K562 (cell line): ENCODE results near the gene LEPROT. TPM values are rescaled to one million over a fixed set of nuclear protein-coding genes. Genes with fewer than 3 reads are reported as not detected.
A peak's percentile ranks its signal among the peaks of the same experiment; 100 is the strongest.

Experiments
- CSDE1 ChIP-seq, 2 experiments: fragments of 450-650 bp; IDR thresholded peaks; 2 replicates each; pipeline ENCODE4 v1.6.1; 2016; ENCODE audit warnings: mild to moderate bottlenecking in 1 of 2
- ILK ChIP-seq: fragments of 450-650 bp; IDR thresholded peaks from 2 replicates; pipeline ENCODE4 v1.6.1; 2016; ENCODE audit warnings: missing genetic modification characterization, low read depth, mild to moderate bottlenecking, missing compliant biosample characterization, moderate library complexity, borderline replicate concordance
- JUND ChIP-seq, 2 experiments: IDR thresholded peaks; 2 replicates in 1 of 2; 3 replicates in 1 of 2; pipeline ENCODE4 v1.6.1; 2011; ENCODE audit warnings: borderline replicate concordance in 2 of 2, low read depth in 2 of 2, low read length in 2 of 2, improper control_type of control experiment in 1 of 2, missing biosample characterization in 1 of 2, missing genetic modification characterization in 1 of 2, missing genetic modification reagents in 1 of 2
- KLF10 ChIP-seq: fragments of 250-450 bp; sonication (Bioruptor Pico); IDR thresholded peaks from 2 replicates; pipeline ENCODE4 v1.6.1; 2021; ENCODE audit warnings: matching md5 sums
- MECOM ChIP-seq: fragments of 250-450 bp; sonication (Bioruptor Pico); IDR thresholded peaks from 2 replicates; pipeline ENCODE4 v1.8.0; 2022; ENCODE audit warnings: inconsistent platforms
- PHB ChIP-seq: fragments of 250-450 bp; sonication (Bioruptor Pico); IDR thresholded peaks from 2 replicates; pipeline ENCODE4 v1.5.0; 2021
- PKNOX1 ChIP-seq: fragments of 450-650 bp; IDR thresholded peaks from 2 replicates; pipeline ENCODE4 v1.6.1; 2016
- RCOR1 ChIP-seq, 2 experiments: IDR thresholded peaks; 2 replicates each; pipeline ENCODE4 v1.6.1; 2012; ENCODE audit warnings: low read depth in 2 of 2, low read length in 2 of 2, borderline replicate concordance in 1 of 2, improper control_type of control experiment in 1 of 2
- RERE ChIP-seq: sonication (generic); formaldehyde crosslinking; IDR thresholded peaks from 2 replicates; pipeline ENCODE4 v1.8.0; 2023; ENCODE audit warnings: missing genetic modification reagents, mild to moderate bottlenecking, borderline replicate concordance
- SIRT6 ChIP-seq: IDR thresholded peaks from one replicate; pipeline ENCODE4 v1.6.1; 2012; ENCODE audit warnings: low read depth, mild to moderate bottlenecking, control low read depth, inconsistent platforms, low read length, moderate library complexity
- TBP ChIP-seq: optimal IDR thresholded peaks from 2 replicates; pipeline ENCODE3; 2011; ENCODE audit warnings: low read depth, low read length, improper control_type of control experiment
- ZNF445 ChIP-seq: fragments of 250-450 bp; sonication (Bioruptor Pico); IDR thresholded peaks from 2 replicates; pipeline ENCODE4 v1.4.0; 2020; ENCODE audit warnings: low read depth, mild to moderate bottlenecking, moderate library complexity
- ZNF449 ChIP-seq: fragments of 250-450 bp; sonication (Bioruptor Pico); IDR thresholded peaks from 2 replicates; pipeline ENCODE4 v1.8.0; 2022; ENCODE audit warnings: moderate library complexity, mild to moderate bottlenecking, inconsistent platforms
- ZNF77 ChIP-seq: fragments of 250-450 bp; sonication (Bioruptor Pico); IDR thresholded peaks from 2 replicates; pipeline ENCODE4 v1.5.0; 2020
- polyA plus RNA-seq, 8 experiments: library from polyadenylated mRNA; depleted of rRNA in 4 of 8; stranded (reverse) in 5 of 8; unstranded in 3 of 8; fragments of >200 nt; fragmentation: Nextera tagmentation in 2 of 8; fragmentation: Illumina TruSeq in 1 of 8; extraction: Ambion mirVana in 2 of 8; extraction: Trizol in 1 of 8; gene quantifications; 2 replicates each; pipeline versions ENCODE4 v1.2.1 to v1.2.3, GENCODE V29; 2011 to 2014; ENCODE audit warnings: inconsistent platforms in 1 of 8, missing spikeins in 1 of 8
- total RNA-seq, 7 experiments: library from RNA; depleted of rRNA in 6 of 7; stranded (reverse); fragments of >200 nt in 6 of 7; fragmentation: Illumina TruSeq in 2 of 7; extraction: Trizol in 2 of 7; gene quantifications; 2 replicates each; pipeline versions ENCODE4 v1.2.1 to v1.2.3, GENCODE V29; 2011 to 2021; ENCODE audit warnings: low replicate concordance in 1 of 7
- TF ChIP-seq, protein P1 (sequence below): fragments of 250-450 bp; sonication (Bioruptor Pico); IDR thresholded peaks from 2 replicates; pipeline ENCODE4 v1.6.1; 2021; ENCODE audit warnings: mild to moderate bottlenecking
- TF ChIP-seq, protein P2 (sequence below): sonication (generic); formaldehyde crosslinking; IDR thresholded peaks from 2 replicates; pipeline ENCODE4 v1.8.1; 2023; ENCODE audit warnings: mild to moderate bottlenecking, missing genetic modification reagents

The LEPROT gene
- total and polyA plus RNA-seq, 9 of the 15 experiments (the other 6 are each of a cell fraction or from before 2014, with no cell fraction given): 28.1 to 97.5 (median 45.8) TPM

DNA sequence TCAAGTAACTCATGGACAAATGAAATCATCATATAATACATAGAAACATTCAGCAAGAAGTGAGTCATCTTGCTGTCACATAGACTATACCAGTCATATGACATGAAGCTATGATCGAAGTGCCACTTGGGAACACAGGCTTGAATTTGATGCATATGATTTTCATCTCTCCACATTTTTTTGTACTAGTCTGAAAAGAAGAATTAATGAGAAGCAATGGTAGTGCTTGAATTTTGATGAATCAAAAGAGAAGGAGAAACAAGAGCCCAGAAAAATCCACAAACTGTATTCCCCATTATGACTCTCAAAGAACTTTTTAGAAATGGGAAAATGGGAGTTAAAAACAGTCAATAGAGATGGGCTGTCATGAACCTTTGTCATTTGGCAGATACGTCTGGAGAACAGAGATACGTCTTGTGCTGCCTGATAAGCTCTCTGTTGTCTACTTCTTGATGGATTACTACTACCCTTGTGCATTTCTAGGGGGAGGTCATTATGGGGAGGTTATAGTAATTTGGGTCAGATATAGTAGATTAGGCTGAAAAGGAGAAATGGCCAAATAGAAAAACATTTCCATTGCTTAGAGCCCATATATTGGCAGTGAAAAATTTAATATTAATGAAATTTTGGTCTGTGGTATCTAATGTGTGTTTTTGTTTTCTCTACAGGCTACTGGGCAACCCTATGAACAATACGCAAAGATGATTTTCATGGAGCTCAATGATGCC, 8.0 kb upstream of the LEPROT start (continued):
- TF ChIP-seq ZNF449 (CRISPR knock-in tag) (no peak), RCOR1 (IDR thresholded peaks at IDR 0.05; ENCODE audit: borderline replicate concordance in 1 of 2, low read depth in 2 of 2, low read length in 2 of 2) (peak; percentile 17 to 95; a peak in 3 of 4 replicates), ILK (tag) (no peak), KLF10 (0 out of 2 replicates have a peak, but pooled peaks have one; percentile 10), RERE (no peak), CSDE1 (IDR thresholded peaks at IDR 0.05) (no peak), PKNOX1 (peak; percentile 95), MECOM (CRISPR knock-in tag) (peak; percentile 83; the same call in 1 of the 2 replicates), TBP (no peak), SIRT6 (no peak), ZNF445 (CRISPR knock-in tag) (no peak), ZNF77 (CRISPR knock-in tag) (no peak), JUND (IDR thresholded peaks at IDR 0.05; ENCODE audit: borderline replicate concordance, low read depth, low read length) (peak; percentile 92), JUND (tag; IDR thresholded peaks at IDR 0.05; ENCODE audit: borderline replicate concordance, low read depth, low read length) (peak; percentile 96), PHB (no peak)
- TF ChIP-seq, protein P1, sequence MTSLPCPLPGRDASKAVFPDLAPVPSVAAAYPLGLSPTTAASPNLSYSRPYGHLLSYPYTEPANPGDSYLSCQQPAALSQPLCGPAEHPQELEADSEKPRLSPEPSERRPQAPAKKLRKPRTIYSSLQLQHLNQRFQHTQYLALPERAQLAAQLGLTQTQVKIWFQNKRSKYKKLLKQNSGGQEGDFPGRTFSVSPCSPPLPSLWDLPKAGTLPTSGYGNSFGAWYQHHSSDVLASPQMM (CRISPR knock-in tag): no peak
- TF ChIP-seq, protein P2, sequence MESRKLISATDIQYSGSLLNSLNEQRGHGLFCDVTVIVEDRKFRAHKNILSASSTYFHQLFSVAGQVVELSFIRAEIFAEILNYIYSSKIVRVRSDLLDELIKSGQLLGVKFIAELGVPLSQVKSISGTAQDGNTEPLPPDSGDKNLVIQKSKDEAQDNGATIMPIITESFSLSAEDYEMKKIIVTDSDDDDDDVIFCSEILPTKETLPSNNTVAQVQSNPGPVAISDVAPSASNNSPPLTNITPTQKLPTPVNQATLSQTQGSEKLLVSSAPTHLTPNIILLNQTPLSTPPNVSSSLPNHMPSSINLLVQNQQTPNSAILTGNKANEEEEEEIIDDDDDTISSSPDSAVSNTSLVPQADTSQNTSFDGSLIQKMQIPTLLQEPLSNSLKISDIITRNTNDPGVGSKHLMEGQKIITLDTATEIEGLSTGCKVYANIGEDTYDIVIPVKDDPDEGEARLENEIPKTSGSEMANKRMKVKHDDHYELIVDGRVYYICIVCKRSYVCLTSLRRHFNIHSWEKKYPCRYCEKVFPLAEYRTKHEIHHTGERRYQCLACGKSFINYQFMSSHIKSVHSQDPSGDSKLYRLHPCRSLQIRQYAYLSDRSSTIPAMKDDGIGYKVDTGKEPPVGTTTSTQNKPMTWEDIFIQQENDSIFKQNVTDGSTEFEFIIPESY (CRISPR knock-in tag): no peak
